ENCODE measurements around the gene TMEM187.

- TF ChIP-seq, protein P1, sequence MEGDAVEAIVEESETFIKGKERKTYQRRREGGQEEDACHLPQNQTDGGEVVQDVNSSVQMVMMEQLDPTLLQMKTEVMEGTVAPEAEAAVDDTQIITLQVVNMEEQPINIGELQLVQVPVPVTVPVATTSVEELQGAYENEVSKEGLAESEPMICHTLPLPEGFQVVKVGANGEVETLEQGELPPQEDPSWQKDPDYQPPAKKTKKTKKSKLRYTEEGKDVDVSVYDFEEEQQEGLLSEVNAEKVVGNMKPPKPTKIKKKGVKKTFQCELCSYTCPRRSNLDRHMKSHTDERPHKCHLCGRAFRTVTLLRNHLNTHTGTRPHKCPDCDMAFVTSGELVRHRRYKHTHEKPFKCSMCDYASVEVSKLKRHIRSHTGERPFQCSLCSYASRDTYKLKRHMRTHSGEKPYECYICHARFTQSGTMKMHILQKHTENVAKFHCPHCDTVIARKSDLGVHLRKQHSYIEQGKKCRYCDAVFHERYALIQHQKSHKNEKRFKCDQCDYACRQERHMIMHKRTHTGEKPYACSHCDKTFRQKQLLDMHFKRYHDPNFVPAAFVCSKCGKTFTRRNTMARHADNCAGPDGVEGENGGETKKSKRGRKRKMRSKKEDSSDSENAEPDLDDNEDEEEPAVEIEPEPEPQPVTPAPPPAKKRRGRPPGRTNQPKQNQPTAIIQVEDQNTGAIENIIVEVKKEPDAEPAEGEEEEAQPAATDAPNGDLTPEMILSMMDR (IDR thresholded peaks at IDR 0.05), result no peak
- TF ChIP-seq POLR2A (IDR thresholded peaks at IDR 0.05) (no peak), POLR2AphosphoS5 (IDR thresholded peaks at IDR 0.05) (no peak)
These were observed 24.5 kb upstream of the TMEM187 start for GRCh38 chrX:153948002-153948466.

All from prostate gland (tissue), 2 donors.